WTC11 (cell line): ENCODE results near the gene SMARCD1.

Source experiments
- HMGA2 ChIP-seq: fragments of 250-450 bp; sonication (Bioruptor Pico); IDR thresholded peaks from 2 replicates; pipeline ENCODE4 v1.4.0; 2021; ENCODE audit warnings: mild to moderate bottlenecking, moderate library complexity
- MYBL2 ChIP-seq: sonication (generic); formaldehyde crosslinking; IDR thresholded peaks from 2 replicates; pipeline ENCODE4 v1.8.1; 2023; ENCODE audit warnings: mild to moderate bottlenecking, moderate library complexity, missing genetic modification reagents
- PRRX2 ChIP-seq: fragments of 250-450 bp; sonication (Bioruptor Pico); IDR thresholded peaks from 2 replicates; pipeline ENCODE4 v1.8.0; 2021; ENCODE audit warnings: mild to moderate bottlenecking
- RORB ChIP-seq: fragments of 250-450 bp; sonication (Bioruptor Pico); IDR thresholded peaks from 2 replicates; pipeline ENCODE4 v1.9.0; 2021; ENCODE audit warnings: mild to moderate bottlenecking
- TF ChIP-seq, protein P1 (sequence below): fragments of 200-600 bp; IDR thresholded peaks from 2 replicates; pipeline ENCODE4 v1.8.0; 2022; ENCODE audit warnings: antibody characterized with exemption
- TF ChIP-seq, protein P2 (sequence below): sonication (generic); formaldehyde crosslinking; conservative IDR thresholded peaks from 2 replicates; pipeline ENCODE4 v1.8.1; 2023; ENCODE audit warnings: mild to moderate bottlenecking, low read depth, missing genetic modification reagents, moderate library complexity
- TF ChIP-seq, protein P3 (sequence below): sonication (generic); formaldehyde crosslinking; IDR thresholded peaks from 2 replicates; pipeline ENCODE4 v1.8.0; 2022; ENCODE audit warnings: mild to moderate bottlenecking, missing genetic modification reagents
- TF ChIP-seq, protein P4 (sequence below): sonication (generic); formaldehyde crosslinking; IDR thresholded peaks from 2 replicates; pipeline ENCODE4 v1.8.1; 2023; ENCODE audit warnings: mild to moderate bottlenecking, missing genetic modification reagents, moderate library complexity
- TF ChIP-seq, protein P5 (sequence below): fragments of 250-450 bp; sonication (Bioruptor Pico); IDR thresholded peaks from 2 replicates; pipeline ENCODE4 v1.9.0; 2021; ENCODE audit warnings: moderate library complexity, mild to moderate bottlenecking, inconsistent platforms, borderline replicate concordance

DNA sequence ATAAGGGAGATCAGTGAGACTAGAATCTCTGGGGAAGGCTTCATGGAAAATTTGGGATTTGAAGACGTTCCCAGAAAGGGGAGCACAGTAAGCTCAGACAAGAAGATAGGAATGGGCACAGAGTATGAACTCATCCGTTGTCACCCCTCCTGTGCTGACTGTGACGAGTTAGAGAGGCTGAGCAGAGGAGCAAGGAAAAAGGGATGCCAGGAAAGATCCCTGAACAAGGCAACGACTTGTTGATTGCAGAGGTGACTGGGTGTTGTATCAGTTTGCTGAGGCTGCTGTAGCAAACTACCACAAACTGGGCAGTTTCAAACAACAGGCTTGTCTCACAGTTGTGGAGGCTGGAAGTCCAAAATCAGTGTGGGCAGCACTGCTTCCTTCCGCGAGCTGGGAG, 12.8 kb downstream of the SMARCD1 start:
- TF ChIP-seq HMGA2 (CRISPR knock-in tag) (no peak), RORB (no peak), PRRX2 (CRISPR knock-in tag) (no peak), MYBL2 (CRISPR knock-in tag) (no peak)
- TF ChIP-seq, protein P1, sequence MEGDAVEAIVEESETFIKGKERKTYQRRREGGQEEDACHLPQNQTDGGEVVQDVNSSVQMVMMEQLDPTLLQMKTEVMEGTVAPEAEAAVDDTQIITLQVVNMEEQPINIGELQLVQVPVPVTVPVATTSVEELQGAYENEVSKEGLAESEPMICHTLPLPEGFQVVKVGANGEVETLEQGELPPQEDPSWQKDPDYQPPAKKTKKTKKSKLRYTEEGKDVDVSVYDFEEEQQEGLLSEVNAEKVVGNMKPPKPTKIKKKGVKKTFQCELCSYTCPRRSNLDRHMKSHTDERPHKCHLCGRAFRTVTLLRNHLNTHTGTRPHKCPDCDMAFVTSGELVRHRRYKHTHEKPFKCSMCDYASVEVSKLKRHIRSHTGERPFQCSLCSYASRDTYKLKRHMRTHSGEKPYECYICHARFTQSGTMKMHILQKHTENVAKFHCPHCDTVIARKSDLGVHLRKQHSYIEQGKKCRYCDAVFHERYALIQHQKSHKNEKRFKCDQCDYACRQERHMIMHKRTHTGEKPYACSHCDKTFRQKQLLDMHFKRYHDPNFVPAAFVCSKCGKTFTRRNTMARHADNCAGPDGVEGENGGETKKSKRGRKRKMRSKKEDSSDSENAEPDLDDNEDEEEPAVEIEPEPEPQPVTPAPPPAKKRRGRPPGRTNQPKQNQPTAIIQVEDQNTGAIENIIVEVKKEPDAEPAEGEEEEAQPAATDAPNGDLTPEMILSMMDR = no peak
- TF ChIP-seq, protein P2, sequence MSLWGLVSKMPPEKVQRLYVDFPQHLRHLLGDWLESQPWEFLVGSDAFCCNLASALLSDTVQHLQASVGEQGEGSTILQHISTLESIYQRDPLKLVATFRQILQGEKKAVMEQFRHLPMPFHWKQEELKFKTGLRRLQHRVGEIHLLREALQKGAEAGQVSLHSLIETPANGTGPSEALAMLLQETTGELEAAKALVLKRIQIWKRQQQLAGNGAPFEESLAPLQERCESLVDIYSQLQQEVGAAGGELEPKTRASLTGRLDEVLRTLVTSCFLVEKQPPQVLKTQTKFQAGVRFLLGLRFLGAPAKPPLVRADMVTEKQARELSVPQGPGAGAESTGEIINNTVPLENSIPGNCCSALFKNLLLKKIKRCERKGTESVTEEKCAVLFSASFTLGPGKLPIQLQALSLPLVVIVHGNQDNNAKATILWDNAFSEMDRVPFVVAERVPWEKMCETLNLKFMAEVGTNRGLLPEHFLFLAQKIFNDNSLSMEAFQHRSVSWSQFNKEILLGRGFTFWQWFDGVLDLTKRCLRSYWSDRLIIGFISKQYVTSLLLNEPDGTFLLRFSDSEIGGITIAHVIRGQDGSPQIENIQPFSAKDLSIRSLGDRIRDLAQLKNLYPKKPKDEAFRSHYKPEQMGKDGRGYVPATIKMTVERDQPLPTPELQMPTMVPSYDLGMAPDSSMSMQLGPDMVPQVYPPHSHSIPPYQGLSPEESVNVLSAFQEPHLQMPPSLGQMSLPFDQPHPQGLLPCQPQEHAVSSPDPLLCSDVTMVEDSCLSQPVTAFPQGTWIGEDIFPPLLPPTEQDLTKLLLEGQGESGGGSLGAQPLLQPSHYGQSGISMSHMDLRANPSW = no peak
- TF ChIP-seq, protein P3, sequence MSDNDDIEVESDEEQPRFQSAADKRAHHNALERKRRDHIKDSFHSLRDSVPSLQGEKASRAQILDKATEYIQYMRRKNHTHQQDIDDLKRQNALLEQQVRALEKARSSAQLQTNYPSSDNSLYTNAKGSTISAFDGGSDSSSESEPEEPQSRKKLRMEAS = no peak
- TF ChIP-seq, protein P4, sequence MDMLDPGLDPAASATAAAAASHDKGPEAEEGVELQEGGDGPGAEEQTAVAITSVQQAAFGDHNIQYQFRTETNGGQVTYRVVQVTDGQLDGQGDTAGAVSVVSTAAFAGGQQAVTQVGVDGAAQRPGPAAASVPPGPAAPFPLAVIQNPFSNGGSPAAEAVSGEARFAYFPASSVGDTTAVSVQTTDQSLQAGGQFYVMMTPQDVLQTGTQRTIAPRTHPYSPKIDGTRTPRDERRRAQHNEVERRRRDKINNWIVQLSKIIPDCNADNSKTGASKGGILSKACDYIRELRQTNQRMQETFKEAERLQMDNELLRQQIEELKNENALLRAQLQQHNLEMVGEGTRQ (CRISPR knock-in tag) = no peak
- TF ChIP-seq, protein P5, sequence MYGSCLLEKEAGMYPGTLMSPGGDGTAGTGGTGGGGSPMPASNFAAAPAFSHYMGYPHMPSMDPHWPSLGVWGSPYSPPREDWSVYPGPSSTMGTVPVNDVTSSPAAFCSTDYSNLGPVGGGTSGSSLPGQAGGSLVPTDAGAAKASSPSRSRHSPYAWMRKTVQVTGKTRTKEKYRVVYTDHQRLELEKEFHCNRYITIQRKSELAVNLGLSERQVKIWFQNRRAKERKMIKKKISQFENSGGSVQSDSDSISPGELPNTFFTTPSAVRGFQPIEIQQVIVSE (CRISPR knock-in tag) = no peak
